Amniotic epithelial cell (primary cell): ENCODE results near the gene ADIPOR1.

ENCODE experiments used
- DNase-seq: peaks from one replicate; pipeline ENCODE4 v3.0.0-alpha.2; 2010; ENCODE audit warnings: low read depth

Gene ADIPOR1

GRCh38 chr1:202972046-202972445 lies 13.9 kb upstream of the ADIPOR1 start:
- no peak for DNase-seq

GRCh38 chr1:202968895-202969295 lies 10.8 kb upstream of the ADIPOR1 start:
- peak; percentile 58 for DNase-seq

GRCh38 chr1:202968351-202968750 lies 10.2 kb upstream of the ADIPOR1 start:
- no peak for DNase-seq

GRCh38 chr1:202967684-202968281 lies 9.7 kb upstream of the ADIPOR1 start:
- peak; percentile 6 for DNase-seq

- no peak for DNase-seq
Measured at GRCh38 chr1:202966006-202966898, 8.1 kb upstream of the ADIPOR1 start.

GRCh38 chr1:202965422-202965821 lies 7.3 kb upstream of the ADIPOR1 start:
- DNase-seq = peak; percentile 39

- DNase-seq = peak; percentile 61
Measured at GRCh38 chr1:202964791-202965410, 6.8 kb upstream of the ADIPOR1 start.

- DNase-seq = no peak
Measured at GRCh38 chr1:202961220-202961880, 3.2 kb upstream of the ADIPOR1 start.

- DNase-seq = peak; percentile 29
Measured at GRCh38 chr1:202959276-202959620, 1.1 kb upstream of the ADIPOR1 start.

- no peak for DNase-seq
Measured at GRCh38 chr1:202958544-202959275, 598 bp upstream of the ADIPOR1 start.

- no peak for DNase-seq
Measured at GRCh38 chr1:202956969-202957368, 1.1 kb downstream of the ADIPOR1 start.

- no peak for DNase-seq
Measured at GRCh38 chr1:202954057-202954745, 3.9 kb downstream of the ADIPOR1 start.

- DNase-seq = no peak
Measured at GRCh38 chr1:202953392-202953791, 4.7 kb downstream of the ADIPOR1 start.

GRCh38 chr1:202952818-202953217 lies 5.3 kb downstream of the ADIPOR1 start:
- DNase-seq = peak; percentile 87

- no peak for DNase-seq
Measured at GRCh38 chr1:202952099-202952498, 6.0 kb downstream of the ADIPOR1 start.

- DNase-seq = no peak
Measured at GRCh38 chr1:202951437-202951836, 6.7 kb downstream of the ADIPOR1 start.

- DNase-seq = no peak
Measured at GRCh38 chr1:202945483-202945882, 12.6 kb downstream of the ADIPOR1 start.

GRCh38 chr1:202944438-202944921 lies 13.6 kb downstream of the ADIPOR1 start:
- no peak for DNase-seq

- no peak for DNase-seq
Measured at GRCh38 chr1:202942426-202942825, 15.7 kb downstream of the ADIPOR1 start.

GRCh38 chr1:202941372-202941771 lies 16.7 kb downstream of the ADIPOR1 start:
- no peak for DNase-seq

- DNase-seq = no peak
Measured at GRCh38 chr1:202940561-202940960, 17.6 kb downstream of the ADIPOR1 start.
